ENCODE data around the gene PLAC8.

DNA sequence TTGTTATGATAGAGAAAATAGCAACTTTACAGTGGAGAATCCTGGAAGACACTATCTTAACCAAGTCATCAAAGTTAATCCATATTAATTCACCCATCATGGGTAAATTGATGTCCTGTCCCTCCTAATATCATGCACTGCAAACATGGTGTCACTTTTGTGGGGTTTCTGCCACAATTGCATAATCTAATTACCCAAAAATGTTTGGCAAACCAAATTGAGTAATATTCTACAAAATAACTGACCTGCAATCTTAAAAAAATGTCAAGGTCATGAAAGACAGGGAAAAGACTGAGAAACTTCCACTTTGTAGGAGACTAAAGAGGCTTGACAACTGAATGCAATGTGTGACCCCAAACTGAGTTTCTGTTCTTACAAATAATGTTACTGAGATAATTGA is 37.1 kb upstream of the PLAC8 start:
- TF ChIP-seq, protein P1, sequence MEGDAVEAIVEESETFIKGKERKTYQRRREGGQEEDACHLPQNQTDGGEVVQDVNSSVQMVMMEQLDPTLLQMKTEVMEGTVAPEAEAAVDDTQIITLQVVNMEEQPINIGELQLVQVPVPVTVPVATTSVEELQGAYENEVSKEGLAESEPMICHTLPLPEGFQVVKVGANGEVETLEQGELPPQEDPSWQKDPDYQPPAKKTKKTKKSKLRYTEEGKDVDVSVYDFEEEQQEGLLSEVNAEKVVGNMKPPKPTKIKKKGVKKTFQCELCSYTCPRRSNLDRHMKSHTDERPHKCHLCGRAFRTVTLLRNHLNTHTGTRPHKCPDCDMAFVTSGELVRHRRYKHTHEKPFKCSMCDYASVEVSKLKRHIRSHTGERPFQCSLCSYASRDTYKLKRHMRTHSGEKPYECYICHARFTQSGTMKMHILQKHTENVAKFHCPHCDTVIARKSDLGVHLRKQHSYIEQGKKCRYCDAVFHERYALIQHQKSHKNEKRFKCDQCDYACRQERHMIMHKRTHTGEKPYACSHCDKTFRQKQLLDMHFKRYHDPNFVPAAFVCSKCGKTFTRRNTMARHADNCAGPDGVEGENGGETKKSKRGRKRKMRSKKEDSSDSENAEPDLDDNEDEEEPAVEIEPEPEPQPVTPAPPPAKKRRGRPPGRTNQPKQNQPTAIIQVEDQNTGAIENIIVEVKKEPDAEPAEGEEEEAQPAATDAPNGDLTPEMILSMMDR (IDR thresholded peaks at IDR 0.05) = no peak
- no peak for TF ChIP-seq POLR2A (IDR thresholded peaks at IDR 0.05)
